Naive thymus-derived CD4-positive, alpha-beta T cell (primary cell): ENCODE measurements around the gene STUB1. TPM values are rescaled to one million over a fixed set of nuclear protein-coding genes. Genes with fewer than 3 reads are reported as not detected.

Source experiments
- ATAC-seq: fragments of 150-1000 bp; cut with Tn5 transposase; 2 replicates; pipeline ENCODE4 v1.10.0; 2021; ENCODE audit warnings: mild to moderate bottlenecking, moderate library complexity
- CTCF ChIA-PET: fragments of 350-600 bp; sonication (Branson Sonifier 250); formaldehyde crosslinking; loops from one replicate; lab custom pipeline; 2021; ENCODE audit warnings: antibody characterized with exemption; lab: Charles Lee
- POLR2A ChIA-PET: fragments of 350-600 bp; sonication (Branson Sonifier 250); formaldehyde crosslinking; loops from one replicate; lab custom pipeline; 2021; ENCODE audit warnings: antibody characterized with exemption, inconsistent platforms; lab: Charles Lee
- DNase-seq, 9 donors: peaks; one replicate each; pipeline versions ENCODE4 v3.0.0 to v3.0.0-alpha.2; 2020 to 2022; ENCODE audit warnings: mixed read lengths in 1 of 9
- H3K27ac ChIP-seq: one replicate; pipeline ENCODE4 v1.7.0; 2013; ENCODE audit warnings: mild to moderate bottlenecking, low read depth, low read length, moderate library complexity
- H3K27me3 ChIP-seq, 2 donors: one replicate each; pipeline ENCODE4 v1.7.0; 2013; ENCODE audit warnings: low read length in 2 of 2, mild to moderate bottlenecking in 2 of 2, moderate library complexity in 2 of 2; ENCODE audit not compliant: control insufficient read depth in 2 of 2, insufficient read depth in 2 of 2
- H3K36me3 ChIP-seq, 3 experiments: 1 replicate in 2 of 3; 2 replicates in 1 of 3; pipeline ENCODE4 v1.7.0; 2013; ENCODE audit warnings: low read length in 3 of 3, mild to moderate bottlenecking in 3 of 3, moderate library complexity in 1 of 3; ENCODE audit not compliant: insufficient read depth in 3 of 3, control insufficient read depth in 2 of 3
- H3K4me1 ChIP-seq, 2 donors: one replicate each; pipeline ENCODE4 v1.7.0; 2013; ENCODE audit warnings: low read length in 2 of 2, mild to moderate bottlenecking in 2 of 2, moderate library complexity in 1 of 2; ENCODE audit not compliant: control insufficient read depth in 2 of 2, insufficient read depth in 2 of 2
- H3K4me3 ChIP-seq: 2 replicates; pipeline ENCODE4 v1.7.0; 2013; ENCODE audit warnings: mild to moderate bottlenecking, low read length
- H3K9me3 ChIP-seq, 3 experiments: 1 replicate in 2 of 3; 2 replicates in 1 of 3; pipeline ENCODE4 v1.7.0; 2013; ENCODE audit warnings: low read length in 3 of 3; ENCODE audit not compliant: control insufficient read depth in 2 of 3
- H3K27ac Mint-ChIP-seq, 9 donors: one replicate each; pipeline ENCODE4 v1.8.0; 2020 to 2022; ENCODE audit warnings: mixed read lengths in 9 of 9, mild to moderate bottlenecking in 8 of 9, moderate library complexity in 5 of 9, inconsistent platforms in 2 of 9
- H3K27me3 Mint-ChIP-seq, 5 donors: one replicate each; pipeline ENCODE4 v1.8.0; 2021 to 2022; ENCODE audit warnings: mixed read lengths in 5 of 5, mild to moderate bottlenecking in 1 of 5
- H3K36me3 Mint-ChIP-seq, 5 donors: one replicate each; pipeline ENCODE4 v1.8.0; 2020 to 2022; ENCODE audit warnings: mixed read lengths in 5 of 5, mild to moderate bottlenecking in 3 of 5, inconsistent platforms in 1 of 5
- H3K4me1 Mint-ChIP-seq, 7 donors: one replicate each; pipeline ENCODE4 v1.8.0; 2020 to 2022; ENCODE audit warnings: mixed read lengths in 7 of 7, mild to moderate bottlenecking in 3 of 7, inconsistent platforms in 1 of 7
- H3K4me3 Mint-ChIP-seq, 10 donors: one replicate each; pipeline ENCODE4 v1.8.0; 2020 to 2022; ENCODE audit warnings: mild to moderate bottlenecking in 10 of 10, mixed read lengths in 10 of 10, moderate library complexity in 6 of 10, inconsistent platforms in 2 of 10
- H3K9me3 Mint-ChIP-seq, 11 donors: one replicate each; pipeline ENCODE4 v1.8.0; 2020 to 2022; ENCODE audit warnings: mixed read lengths in 11 of 11, mild to moderate bottlenecking in 4 of 11, inconsistent platforms in 1 of 11, moderate library complexity in 1 of 11
- intact Hi-C, 2 donors: fragments of 100-400 bp; cut with micrococcal nuclease; formaldehyde crosslinking; loops; one replicate each; pipeline ENCODE4 v1.15.1; 2023
- polyA plus RNA-seq, 2 donors: library from polyadenylated mRNA; unstranded; fragments of 300-500 nt; fragmentation: Illumina TruSeq; gene quantifications; one replicate each; pipeline ENCODE4 v1.2.3, GENCODE V29; 2021
- total RNA-seq, 6 experiments: library from RNA in 5 of 6; stranded (reverse) in 5 of 6; gene quantifications; 1 replicate in 5 of 6; 2 replicates in 1 of 6; pipeline ENCODE4 v1.2.3 and lab custom pipeline; 2021 to 2026

STUB1 gene
- total and polyA plus RNA-seq, 7 experiments from 2014 or later = 68.6 to 159 (median 90.6) TPM

DNA sequence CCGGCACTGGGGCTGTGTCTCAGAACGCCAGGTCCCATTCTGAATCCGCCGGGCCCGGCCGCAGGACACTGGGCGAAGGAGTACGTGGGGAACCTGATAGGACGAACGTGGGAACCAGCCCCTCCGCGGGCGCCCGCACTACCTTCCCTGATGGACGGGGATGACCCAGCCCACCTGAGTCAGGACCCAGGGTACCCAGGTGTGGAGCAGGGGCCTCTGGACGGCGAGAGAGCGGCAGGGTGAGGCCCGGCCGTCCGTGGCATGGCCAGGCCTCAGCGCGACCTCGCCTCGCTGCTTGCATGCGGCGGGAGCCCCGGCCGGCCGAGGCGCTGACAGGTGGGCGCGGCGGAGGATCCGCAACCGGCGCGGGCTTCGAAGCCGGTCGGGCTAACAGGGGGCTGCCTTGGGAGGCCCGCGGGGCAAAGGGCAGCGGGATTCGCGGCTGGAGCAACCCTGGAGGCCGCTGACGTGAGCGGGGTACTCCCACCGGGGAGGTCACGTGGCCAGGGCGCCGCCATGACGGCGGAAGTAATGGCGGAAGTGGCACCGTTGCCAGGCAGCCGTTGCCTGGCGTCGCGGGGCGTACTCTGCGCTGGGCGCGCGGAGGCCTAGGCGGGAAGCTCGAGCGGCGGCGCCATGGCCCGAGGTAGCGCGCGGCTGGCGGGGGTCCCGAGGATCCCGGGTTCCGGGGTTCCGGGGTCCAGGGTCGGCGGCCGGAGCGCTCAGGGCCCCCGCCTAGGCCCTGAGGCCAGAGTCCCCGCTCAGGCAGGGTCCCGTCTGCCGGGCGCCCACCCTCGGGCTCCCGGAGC, 31.2 kb upstream of the STUB1 start, which contains the start of gene WDR90:
WDR90 (plus strand) TSS at position 585 of the 809 bp plus-strand sequence; CDS start at position 637, 52 bp downstream.
- H3K27ac Mint-ChIP-seq = peak within 1 kb of the TSS in 7 of 9 donors; percentile 18 to 88 (median 77)
- peaks cover 4 to 26% (median 10%) of the 10 kb centered on the region in 7 donors for H3K4me1 Mint-ChIP-seq
- no peaks in the 10 kb centered on the region for H3K36me3 Mint-ChIP-seq
- DNase-seq = peak; percentile 81 to 94 (median 89)
- H3K27ac ChIP-seq = peak within 1 kb of the TSS; percentile 97
- intact Hi-C loops = loop anchor here in 1 of 2 donors (1.0 kb wide), 3 partner anchors 13 to 30 kb away; partner anchors contain the start of genes METTL26 and RHOT2
- no peaks in the 10 kb centered on the region for H3K9me3 Mint-ChIP-seq
- H3K27me3 Mint-ChIP-seq = no peaks in the 10 kb centered on the region
- ChIA-PET CTCF (interaction anchor here (1.1 kb wide), 1 partner anchor 15 kb away, joined by 3 read pairs; no protein-coding TSS in a partner anchor), POLR2A (interaction anchor here (0.5 to 4.4 kb wide), 7 partner anchors 11 to 79 kb away, joined by 3 to 30 read pairs (median 3); partner anchors contain the start of genes JMJD8, METTL26, PIGQ and RHOT2)
- H3K4me3 ChIP-seq = peak within 1 kb of the TSS; percentile 77
- H3K4me3 Mint-ChIP-seq = peak within 1 kb of the TSS; percentile 63 to 87 (median 78)
- H3K4me1 ChIP-seq = peaks cover 6 to 9% of the 10 kb centered on the region in 2 donors
- no peaks in the 10 kb centered on the region for H3K36me3 ChIP-seq
- no peaks in the 10 kb centered on the region for H3K9me3 ChIP-seq
- peak; percentile 96 for ATAC-seq
- H3K27me3 ChIP-seq = no peaks in the 10 kb centered on the region

DNA sequence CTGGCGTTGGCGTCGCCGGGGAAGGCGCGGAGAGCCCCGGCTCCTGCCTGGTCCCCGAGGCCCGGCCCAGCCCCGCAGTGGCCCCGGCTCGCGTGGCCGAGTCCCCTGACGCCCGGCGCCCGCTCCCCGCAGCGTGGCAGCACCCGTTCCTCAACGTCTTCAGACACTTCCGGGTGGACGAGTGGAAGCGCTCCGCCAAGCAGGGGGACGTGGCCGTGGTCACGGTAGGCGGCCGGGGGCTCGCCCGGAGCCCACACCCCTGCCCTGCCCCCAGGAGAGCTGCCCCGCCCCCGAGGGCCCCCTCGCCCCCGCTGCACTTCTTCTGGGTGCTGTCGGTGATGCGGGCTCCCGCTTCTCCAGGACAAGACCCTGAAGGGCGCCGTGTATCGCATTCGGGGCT, 30.6 kb upstream of the STUB1 start:
- no peak for DNase-seq
- peaks cover 6 to 9% of the 10 kb centered on the region in 2 donors for H3K4me1 ChIP-seq
- H3K36me3 ChIP-seq = no peaks in the 10 kb centered on the region
- peak; percentile 0 for ATAC-seq
- H3K4me1 Mint-ChIP-seq = peaks cover under 1 to 20% (median 5%) of the 10 kb centered on the region in 7 donors
- H3K4me3 ChIP-seq = peak overlapping the region; percentile 77
- H3K9me3 ChIP-seq = no peaks in the 10 kb centered on the region
- CTCF ChIA-PET = interaction anchor here (1.1 kb wide), 1 partner anchor 14 kb away, joined by 3 read pairs; no protein-coding TSS in a partner anchor
- H3K4me3 Mint-ChIP-seq = peak overlapping the region; percentile 53 to 79 (median 67)
- H3K27ac Mint-ChIP-seq = no peak overlapping the region
- H3K27me3 ChIP-seq = no peaks in the 10 kb centered on the region
- H3K9me3 Mint-ChIP-seq = no peaks in the 10 kb centered on the region
- H3K27ac ChIP-seq = peak overlapping the region; percentile 97
- POLR2A ChIA-PET = interaction anchor here (0.5 to 4.4 kb wide), 7 partner anchors 12 to 1503 kb away, joined by 3 to 30 read pairs (median 3); partner anchors contain the start of genes JMJD8, METTL26, PIGQ and RHOT2
- H3K36me3 Mint-ChIP-seq = no peaks in the 10 kb centered on the region
- H3K27me3 Mint-ChIP-seq = no peaks in the 10 kb centered on the region
- intact Hi-C loops = loop anchor here in 1 of 2 donors (1.0 kb wide), 3 partner anchors 13 to 30 kb away; partner anchors contain the start of genes METTL26 and RHOT2

DNA sequence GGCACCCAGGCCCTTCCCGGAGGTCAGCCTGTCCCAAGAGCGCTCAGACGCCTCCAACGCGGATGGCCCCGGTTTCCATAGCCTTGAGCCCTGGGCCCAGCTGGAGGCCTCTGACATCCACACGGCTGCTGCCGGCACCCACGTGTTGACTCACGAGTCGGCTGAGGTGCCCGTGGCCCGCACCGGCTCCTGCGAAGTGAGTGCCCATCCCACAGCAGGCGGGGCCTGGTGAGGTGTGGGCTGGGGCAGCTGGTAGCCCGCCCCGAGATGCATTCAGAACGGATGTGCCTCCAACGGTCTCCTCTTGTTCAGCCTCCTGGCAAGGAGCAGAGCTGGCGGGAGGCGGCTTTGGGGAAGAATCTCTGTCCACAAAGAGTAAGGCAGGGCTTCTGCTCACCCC, 28.4 kb upstream of the STUB1 start:
- no peak for DNase-seq
- H3K9me3 ChIP-seq = no peaks in the 10 kb centered on the region

DNA sequence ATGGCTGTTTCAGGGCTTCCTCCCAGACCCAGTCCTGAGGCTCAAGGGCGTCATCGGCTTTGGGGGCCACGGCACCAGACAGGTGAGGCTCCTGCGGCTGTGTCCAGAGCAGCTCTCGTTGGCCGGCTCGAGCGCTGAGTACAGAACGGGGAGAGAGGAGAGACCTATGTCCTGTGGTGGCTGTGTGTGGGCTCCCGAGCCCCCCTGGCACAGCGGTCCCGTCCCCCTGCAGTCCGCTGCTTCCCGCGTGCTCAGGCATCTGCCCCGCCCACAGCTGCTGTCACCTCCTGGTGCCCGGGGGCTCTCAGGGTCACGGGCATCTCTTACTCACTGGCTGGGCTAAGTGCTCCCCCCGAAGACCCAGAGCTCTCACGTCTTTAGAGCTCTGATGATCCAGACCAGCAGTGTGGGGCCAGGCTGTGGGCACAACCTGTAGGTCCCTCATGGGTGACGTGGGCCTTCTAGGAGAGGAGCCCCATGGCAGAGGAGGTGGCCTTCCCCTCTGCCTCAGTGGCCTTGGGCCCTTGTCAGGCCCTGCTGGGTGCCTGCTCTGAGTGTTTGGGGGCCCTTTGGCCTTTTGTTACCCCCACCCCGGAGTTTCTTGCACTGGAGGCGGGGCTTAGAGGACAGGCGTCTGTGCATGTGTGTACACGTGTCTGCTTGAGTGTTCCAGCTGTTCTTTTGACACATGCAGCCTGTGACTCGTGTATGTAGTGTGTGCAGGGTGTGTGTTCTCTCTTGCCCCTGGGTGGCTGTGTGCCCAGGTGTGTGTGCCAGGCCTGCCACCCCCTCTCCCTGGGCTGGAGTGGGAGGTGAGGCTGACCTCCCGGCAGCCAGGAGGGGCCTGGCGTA, 27.5 kb upstream of the STUB1 start:
- H3K4me3 Mint-ChIP-seq = peak overlapping the region in 1 of 10 donors; percentile 53
- POLR2A ChIA-PET = interaction anchor here (0.8 to 1.4 kb wide), 2 partner anchors 16 to 108 kb away, joined by 3 to 4 read pairs; partner anchors contain the start of gene METTL26
- Histone ChIP-seq H3K27me3 (no peaks in the 10 kb centered on the region), H3K4me3 (no peak overlapping the region), H3K27ac (no peak overlapping the region), H3K9me3 (no peaks in the 10 kb centered on the region), H3K36me3 (no peaks in the 10 kb centered on the region), H3K4me1 (peaks cover 6 to 9% of the 10 kb centered on the region in 2 donors)
- intact Hi-C loops = no loop called here
- ATAC-seq (no peak), DNase-seq (no peak)
- no peak overlapping the region for H3K27ac Mint-ChIP-seq
- H3K27me3 Mint-ChIP-seq = no peaks in the 10 kb centered on the region
- H3K4me1 Mint-ChIP-seq = peaks cover 0 to 14% (median 5%) of the 10 kb centered on the region in 7 donors
- H3K36me3 Mint-ChIP-seq = no peaks in the 10 kb centered on the region
- H3K9me3 Mint-ChIP-seq = no peaks in the 10 kb centered on the region
- CTCF ChIA-PET = interaction anchor here (0.5 kb wide), 1 partner anchor 15 kb away, joined by 3 read pairs; no protein-coding TSS in a partner anchor

More for the DNA sequence above, 28.4 kb upstream of the STUB1 start:
- peak overlapping the region in 1 of 10 donors; percentile 75 for H3K4me3 Mint-ChIP-seq
- Histone ChIP-seq H3K4me1 (peaks cover 6 to 9% of the 10 kb centered on the region in 2 donors), H3K36me3 (no peaks in the 10 kb centered on the region), H3K27me3 (no peaks in the 10 kb centered on the region), H3K4me3 (no peak overlapping the region), H3K27ac (no peak overlapping the region)
- no peaks in the 10 kb centered on the region for H3K9me3 Mint-ChIP-seq
- H3K4me1 Mint-ChIP-seq = peaks cover 0 to 16% (median 5%) of the 10 kb centered on the region in 7 donors
- ChIA-PET POLR2A (interaction anchor here (0.6 kb wide), 1 partner anchor 59 kb away, joined by 3 read pairs; no protein-coding TSS in a partner anchor), CTCF (no interaction called here)
- H3K27me3 Mint-ChIP-seq = no peaks in the 10 kb centered on the region
- H3K36me3 Mint-ChIP-seq = no peaks in the 10 kb centered on the region
- intact Hi-C loops = no loop called here
- no peak overlapping the region for H3K27ac Mint-ChIP-seq
- ATAC-seq = no peak

DNA sequence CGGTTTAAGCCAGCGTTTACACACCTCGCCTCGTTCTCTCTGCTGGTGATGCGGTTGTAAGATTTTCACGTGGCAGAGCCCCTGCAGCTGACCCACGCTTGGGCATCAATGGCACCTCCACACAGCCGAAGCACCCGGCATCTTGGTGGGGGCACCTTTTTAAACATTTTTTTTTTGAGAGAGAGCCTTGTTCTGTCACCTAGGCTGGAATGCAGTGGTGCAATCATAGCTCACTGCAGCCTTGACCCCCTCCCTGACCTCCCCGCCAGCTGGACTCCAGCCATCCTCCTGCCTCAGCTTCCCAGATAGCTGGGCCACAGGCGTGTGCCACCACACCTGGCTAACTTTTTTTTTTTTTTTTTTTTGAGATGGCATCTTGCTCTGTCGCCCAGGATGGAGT, 26.2 kb upstream of the STUB1 start:
- Histone ChIP-seq H3K9me3 (no peaks in the 10 kb centered on the region), H3K4me3 (no peak overlapping the region), H3K4me1 (no peaks in the 10 kb centered on the region), H3K36me3 (no peaks in the 10 kb centered on the region), H3K27me3 (no peaks in the 10 kb centered on the region), H3K27ac (no peak overlapping the region)
- no peaks in the 10 kb centered on the region for H3K27me3 Mint-ChIP-seq
- H3K4me3 Mint-ChIP-seq = no peak overlapping the region
- H3K27ac Mint-ChIP-seq = no peak overlapping the region
- ATAC-seq = no peak
- no peaks in the 10 kb centered on the region for H3K36me3 Mint-ChIP-seq
- no peaks in the 10 kb centered on the region for H3K9me3 Mint-ChIP-seq
- DNase-seq = no peak
- CTCF ChIA-PET = interaction anchor here (0.6 kb wide), 1 partner anchor 9 kb away, joined by 3 read pairs; no protein-coding TSS in a partner anchor
- intact Hi-C loops = no loop called here
- POLR2A ChIA-PET = interaction anchor here (0.6 to 1.4 kb wide), 2 partner anchors 17 to 1314 kb away, joined by 3 read pairs; partner anchors contain the start of gene METTL26
- peaks cover 0 to 5% (median 0%) of the 10 kb centered on the region in 7 donors for H3K4me1 Mint-ChIP-seq

DNA sequence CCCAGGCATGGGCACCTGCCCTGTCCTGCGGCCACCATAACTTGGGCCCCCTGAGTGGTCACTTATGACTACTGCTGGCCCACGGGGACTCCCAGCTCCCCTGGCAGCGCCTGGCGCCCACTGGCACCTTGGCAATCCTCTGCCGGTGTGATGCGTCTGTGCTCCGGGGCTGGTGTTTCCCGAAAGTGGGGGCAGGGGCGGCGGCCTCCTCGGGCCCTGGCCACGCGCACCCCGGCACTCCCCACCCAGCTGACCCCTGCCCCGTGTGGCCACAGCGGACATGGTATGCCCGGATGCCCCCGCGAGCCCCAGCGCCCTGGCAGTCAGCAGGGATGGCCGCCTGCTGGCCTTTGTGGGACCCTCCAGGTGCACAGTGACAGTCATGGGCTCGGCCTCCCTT, 22.7 kb upstream of the STUB1 start:
- Mint-ChIP-seq H3K27me3 (no peaks in the 10 kb centered on the region), H3K9me3 (no peaks in the 10 kb centered on the region), H3K4me1 (peaks cover 0 to 9% (median 4%) of the 10 kb centered on the region in 7 donors), H3K27ac (no peak overlapping the region), H3K4me3 (no peak overlapping the region), H3K36me3 (no peaks in the 10 kb centered on the region)
- H3K4me1 ChIP-seq = peaks cover 0 to 7% of the 10 kb centered on the region in 2 donors
- no peaks in the 10 kb centered on the region for H3K36me3 ChIP-seq
- ChIA-PET CTCF (no interaction called here), POLR2A (interaction anchor here (1.0 kb wide), 2 partner anchors 11 to 38 kb away, joined by 3 read pairs; no protein-coding TSS in a partner anchor)
- intact Hi-C loops = no loop called here
- H3K27me3 ChIP-seq = no peaks in the 10 kb centered on the region
- no peak for ATAC-seq
- DNase-seq = no peak
- no peak overlapping the region for H3K4me3 ChIP-seq
- no peaks in the 10 kb centered on the region for H3K9me3 ChIP-seq
- H3K27ac ChIP-seq = no peak overlapping the region
